Ishikawa (cell line): ENCODE data around the gene TACC2.

Source experiments
- CEBPB ChIP-seq: IDR thresholded peaks from 2 replicates; pipeline ENCODE4 v1.6.1; 2012
- CREB1 ChIP-seq: IDR thresholded peaks from 2 replicates; pipeline ENCODE4 v1.6.1; 2012; ENCODE audit warnings: low read depth
- EGR1 ChIP-seq: IDR thresholded peaks from 2 replicates; pipeline ENCODE4 v1.6.1; 2012
- EP300 ChIP-seq: IDR thresholded peaks from 2 replicates; pipeline ENCODE4 v1.6.1; 2012; ENCODE audit warnings: borderline replicate concordance
- FOXM1 ChIP-seq: IDR thresholded peaks from 2 replicates; pipeline ENCODE4 v1.6.1; 2012; ENCODE audit warnings: low read depth, borderline replicate concordance
- MAX ChIP-seq: IDR thresholded peaks from 2 replicates; pipeline ENCODE4 v1.6.1; 2012
- NFIC ChIP-seq: IDR thresholded peaks from 2 replicates; pipeline ENCODE4 v1.6.1; 2012
- RAD21 ChIP-seq: IDR thresholded peaks from 2 replicates; pipeline ENCODE4 v1.6.1; 2012; ENCODE audit warnings: low read depth
- REST ChIP-seq: IDR thresholded peaks from 2 replicates; pipeline ENCODE4 v1.6.1; 2012; ENCODE audit warnings: low read depth, mild to moderate bottlenecking
- TAF1 ChIP-seq: IDR thresholded peaks from 2 replicates; pipeline ENCODE4 v1.6.1; 2012; ENCODE audit warnings: low read depth, mild to moderate bottlenecking
- TCF12 ChIP-seq: IDR thresholded peaks from 2 replicates; pipeline ENCODE4 v1.6.1; 2012; ENCODE audit warnings: low read depth
- TEAD4 ChIP-seq: IDR thresholded peaks from 2 replicates; pipeline ENCODE4 v1.6.1; 2012
- YY1 ChIP-seq: IDR thresholded peaks from 2 replicates; pipeline ENCODE4 v1.6.1; 2012; ENCODE audit warnings: low read depth
- ZBTB7A ChIP-seq: IDR thresholded peaks from 2 replicates; pipeline ENCODE4 v1.6.1; 2012; ENCODE audit warnings: low read depth
- TF ChIP-seq, protein P1 (sequence below): IDR thresholded peaks from 2 replicates; pipeline ENCODE4 v1.6.1; 2012

The TACC2 gene

DNA sequence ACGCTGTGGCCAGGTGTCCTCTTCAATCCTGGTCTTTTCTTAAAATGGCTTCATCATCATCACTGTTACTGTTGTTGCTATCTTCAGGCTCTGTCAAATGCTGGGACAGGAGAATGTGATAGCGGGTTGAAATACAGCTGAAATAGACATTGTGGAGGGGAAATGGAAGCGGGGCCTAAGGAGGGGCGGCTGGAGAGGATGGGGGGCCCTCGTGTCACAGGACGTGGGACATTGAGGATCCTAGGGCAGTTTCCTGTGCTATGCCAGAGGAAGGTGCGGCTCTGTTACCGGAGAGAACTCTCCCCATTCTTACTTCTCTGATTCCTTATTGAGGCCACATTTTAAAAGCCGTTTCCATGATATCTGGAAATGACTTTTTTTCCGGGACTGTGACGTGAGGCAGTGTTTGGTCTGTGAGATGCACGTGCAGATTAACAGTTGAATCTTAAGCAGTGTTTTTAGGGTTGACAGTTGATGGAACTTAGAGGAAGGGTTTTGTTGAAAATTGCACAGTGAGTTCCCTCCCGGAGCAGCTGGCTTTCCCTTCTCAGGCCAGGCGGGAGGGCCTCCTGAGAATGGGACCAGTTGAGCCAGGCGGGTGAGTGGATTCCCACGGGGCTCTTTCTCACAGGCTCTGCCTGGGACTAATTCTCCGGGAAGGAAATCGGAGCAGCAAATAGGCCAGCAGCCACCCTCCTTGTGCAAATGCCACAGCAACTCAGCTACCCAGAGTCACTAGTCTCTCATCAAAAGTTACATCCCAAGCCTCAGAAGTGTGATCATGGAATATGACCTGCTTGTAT, 125.2 kb downstream of the TACC2 start:
- TF ChIP-seq, protein P1, sequence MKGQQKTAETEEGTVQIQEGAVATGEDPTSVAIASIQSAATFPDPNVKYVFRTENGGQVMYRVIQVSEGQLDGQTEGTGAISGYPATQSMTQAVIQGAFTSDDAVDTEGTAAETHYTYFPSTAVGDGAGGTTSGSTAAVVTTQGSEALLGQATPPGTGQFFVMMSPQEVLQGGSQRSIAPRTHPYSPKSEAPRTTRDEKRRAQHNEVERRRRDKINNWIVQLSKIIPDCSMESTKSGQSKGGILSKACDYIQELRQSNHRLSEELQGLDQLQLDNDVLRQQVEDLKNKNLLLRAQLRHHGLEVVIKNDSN = no peak
- no peak for TF ChIP-seq TAF1
- TF ChIP-seq TEAD4 = no peak

- TF ChIP-seq EGR1 = no peak
Measured at GRCh38 chr10:122115874-122116273, 126.9 kb downstream of the TACC2 start.

- TF ChIP-seq TCF12 (no peak), EGR1 (no peak)
Measured at GRCh38 chr10:122116331-122116730, 127.4 kb downstream of the TACC2 start.

DNA sequence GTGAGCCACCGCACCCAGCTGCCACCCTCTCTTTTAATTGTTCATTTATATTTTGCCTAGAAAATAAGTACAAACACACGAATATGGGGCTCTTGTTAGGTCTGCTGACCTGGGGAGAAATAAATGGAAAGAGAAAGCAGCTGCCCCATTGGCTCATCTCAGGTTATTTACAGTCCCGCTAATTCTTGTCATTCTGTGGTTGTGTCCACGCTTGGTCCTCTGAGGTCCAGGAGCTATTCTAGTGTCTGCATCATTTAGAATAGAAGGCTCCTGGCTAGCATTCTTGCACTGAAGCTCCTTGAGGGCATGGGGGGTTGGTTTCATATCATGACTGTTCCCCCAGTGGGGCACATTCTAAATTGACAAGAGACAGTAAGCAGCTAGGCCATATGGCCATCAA, 128.5 kb downstream of the TACC2 start:
- TF ChIP-seq TEAD4 = no peak

- TF ChIP-seq REST (no peak), MAX (no peak)
Measured at GRCh38 chr10:122120008-122120744, 131.2 kb downstream of the TACC2 start.

DNA sequence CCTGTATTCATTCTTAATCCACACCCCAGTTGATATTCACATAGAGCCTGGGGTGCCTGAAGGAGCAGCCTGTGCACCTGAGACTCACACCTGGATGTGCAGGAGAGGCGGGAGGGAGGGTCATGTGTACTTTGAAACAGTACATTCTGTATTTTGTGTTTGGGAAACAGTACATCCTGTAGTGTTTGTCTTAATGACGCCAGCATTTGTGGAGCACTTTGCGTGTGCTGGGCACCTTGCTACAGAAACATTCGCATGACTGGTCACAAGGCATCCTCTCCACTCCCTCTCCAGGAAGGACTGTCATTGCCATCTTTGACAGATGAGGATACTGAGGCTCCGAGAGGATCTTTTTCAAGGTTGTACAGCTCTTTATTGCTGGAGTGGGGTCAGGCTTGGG, 132.1 kb downstream of the TACC2 start:
- TF ChIP-seq RAD21 (no peak), TCF12 (peak; percentile 32; the same call in 1 of the 2 replicates), FOXM1 (no peak), TEAD4 (peak; percentile 30; the same call in 1 of the 2 replicates)

DNA sequence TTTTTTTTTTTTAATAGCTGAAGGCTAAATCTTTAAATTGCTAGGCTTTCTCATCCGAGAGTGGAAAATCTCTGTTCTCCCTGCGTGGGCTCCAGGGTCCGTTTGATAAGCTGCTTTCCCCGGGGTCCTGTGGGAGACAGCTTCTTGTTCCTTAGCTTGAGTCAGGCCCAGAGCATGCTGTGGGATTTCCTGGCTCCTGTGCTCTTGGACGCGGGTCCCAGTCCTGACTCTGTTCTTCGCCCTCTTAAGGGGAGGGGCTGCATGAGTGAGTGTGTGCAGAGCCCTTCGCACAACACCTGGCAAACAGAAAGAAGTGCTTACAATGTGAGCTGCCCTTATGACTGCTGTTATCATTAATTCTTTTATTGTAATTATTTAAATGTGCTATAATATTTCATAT, 133.5 kb downstream of the TACC2 start:
- TF ChIP-seq MAX (no peak), FOXM1 (no peak), EP300 (no peak), CREB1 (no peak), CEBPB (no peak)

- no peak for TF ChIP-seq YY1
- TF ChIP-seq CREB1 = no peak
- TF ChIP-seq REST = no peak
- TF ChIP-seq, protein P1 = no peak
- no peak for TF ChIP-seq CEBPB
- no peak for TF ChIP-seq TCF12
- TF ChIP-seq NFIC = no peak
- TF ChIP-seq TEAD4 = no peak
- no peak for TF ChIP-seq TAF1
- TF ChIP-seq ZBTB7A = no peak
- no peak for TF ChIP-seq EP300
- no peak for TF ChIP-seq EGR1
- TF ChIP-seq FOXM1 = no peak
- TF ChIP-seq MAX = no peak
- no peak for TF ChIP-seq RAD21
Measured at GRCh38 chr10:122123186-122123585, 134.2 kb downstream of the TACC2 start.
